HG03066 (cell line): ENCODE data around the gene MRPS23.

ENCODE experiments used
- ATAC-seq: cut with Tn5 transposase; IDR thresholded peaks from one replicate; pipeline ENCODE4 v1.9.1; 2021; ENCODE audit warnings: low read depth; ENCODE audit not compliant: unreplicated experiment

Gene MRPS23

DNA sequence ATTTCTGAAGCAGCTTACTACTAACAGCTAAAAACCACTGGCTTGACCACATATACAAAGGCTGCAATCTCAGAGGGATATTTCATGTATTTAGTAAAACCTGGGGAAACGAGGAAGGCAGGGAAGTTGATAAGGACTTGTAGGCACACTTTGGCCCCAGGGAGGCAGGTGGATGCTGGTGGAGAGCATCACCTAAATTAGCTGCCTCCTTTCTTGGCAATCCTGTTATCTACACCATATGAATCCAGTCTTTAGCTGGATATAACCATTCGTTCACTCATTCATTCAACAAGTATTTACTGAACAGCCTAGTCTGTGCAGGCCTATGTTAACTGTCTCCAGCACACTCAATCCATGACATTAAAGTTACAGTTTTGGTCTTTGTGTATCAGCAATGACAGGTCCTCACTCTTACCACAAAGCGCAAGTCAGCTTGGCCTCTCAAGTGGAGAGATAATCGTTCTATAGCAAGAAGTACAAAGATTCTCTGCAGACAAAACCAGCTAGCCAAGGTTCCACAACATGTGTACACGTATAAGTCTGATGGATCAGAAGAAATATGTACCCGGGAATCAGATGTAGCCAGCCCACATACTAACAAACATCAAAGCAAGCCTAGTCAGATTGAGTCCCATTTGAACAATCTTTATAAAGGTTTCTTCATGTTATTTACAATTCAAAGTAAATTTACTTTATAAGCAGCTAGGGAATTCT, 10.8 kb downstream of the MRPS23 start:
- no peak for ATAC-seq

- ATAC-seq: no peak
Observed at GRCh38 chr17:57838453-57838852, 11.4 kb downstream of the MRPS23 start.

GRCh38 chr17:57835333-57835900, 14.4 kb downstream of the MRPS23 start:
- no peak for ATAC-seq

GRCh38 chr17:57834146-57834741, 15.6 kb downstream of the MRPS23 start:
- ATAC-seq: no peak

DNA sequence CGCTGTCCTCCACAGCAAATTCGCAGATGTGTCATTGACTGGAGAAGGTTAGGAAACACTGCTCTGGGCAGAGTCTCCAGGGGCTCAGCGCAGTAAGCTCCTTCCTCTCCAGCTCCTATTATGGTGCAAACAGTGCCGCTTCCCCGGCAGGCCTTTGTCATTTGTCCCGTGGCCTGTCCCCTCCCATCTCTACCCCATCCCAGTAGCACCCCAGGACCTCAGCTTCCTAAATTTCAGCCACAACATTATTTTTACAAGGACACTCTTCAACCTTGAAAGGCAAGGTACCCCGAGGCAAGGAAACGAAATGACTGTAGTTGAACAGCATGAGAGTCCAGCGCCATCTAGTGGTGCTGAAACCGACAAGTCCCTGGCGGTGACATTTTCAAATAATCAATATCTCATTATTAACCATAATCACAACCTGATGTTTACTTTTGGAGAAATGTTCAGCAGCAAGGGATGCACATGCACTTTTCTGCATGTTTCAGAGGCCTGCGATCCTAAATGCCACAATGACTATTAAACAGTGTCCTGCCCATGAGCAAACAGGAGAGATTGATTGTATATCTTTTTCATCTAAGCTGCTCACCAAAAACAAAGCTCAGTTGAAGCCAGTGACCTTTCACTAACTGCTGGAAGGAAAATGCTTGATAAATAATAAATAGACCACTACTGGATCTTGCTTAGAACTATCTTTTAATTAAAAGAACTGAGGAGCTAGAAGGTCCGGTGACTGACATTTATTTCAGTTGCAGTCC, 16.5 kb downstream of the MRPS23 start:
- no peak for ATAC-seq

GRCh38 chr17:57832314-57833178, 17.3 kb downstream of the MRPS23 start:
- no peak for ATAC-seq

DNA sequence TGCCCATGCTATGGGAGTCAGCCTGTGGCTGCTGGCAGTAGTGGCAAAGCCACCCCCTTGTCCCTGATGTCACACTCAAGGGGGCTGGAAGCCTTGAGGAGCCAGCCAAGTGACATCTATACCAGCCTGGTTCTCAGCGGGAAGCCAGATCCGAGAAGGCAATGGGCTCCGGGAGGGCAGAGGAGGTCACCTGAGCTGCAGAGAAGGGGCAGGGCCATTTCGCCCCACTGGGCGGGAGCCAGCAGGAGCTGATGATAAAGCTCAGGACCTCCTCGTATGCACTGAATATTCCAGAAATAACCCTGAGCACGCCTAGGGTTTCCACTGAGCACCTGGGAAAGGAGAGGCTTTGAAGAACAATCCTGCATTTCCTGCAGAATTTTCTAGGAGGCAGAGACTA, 19.0 kb downstream of the MRPS23 start:
- ATAC-seq: no peak

DNA sequence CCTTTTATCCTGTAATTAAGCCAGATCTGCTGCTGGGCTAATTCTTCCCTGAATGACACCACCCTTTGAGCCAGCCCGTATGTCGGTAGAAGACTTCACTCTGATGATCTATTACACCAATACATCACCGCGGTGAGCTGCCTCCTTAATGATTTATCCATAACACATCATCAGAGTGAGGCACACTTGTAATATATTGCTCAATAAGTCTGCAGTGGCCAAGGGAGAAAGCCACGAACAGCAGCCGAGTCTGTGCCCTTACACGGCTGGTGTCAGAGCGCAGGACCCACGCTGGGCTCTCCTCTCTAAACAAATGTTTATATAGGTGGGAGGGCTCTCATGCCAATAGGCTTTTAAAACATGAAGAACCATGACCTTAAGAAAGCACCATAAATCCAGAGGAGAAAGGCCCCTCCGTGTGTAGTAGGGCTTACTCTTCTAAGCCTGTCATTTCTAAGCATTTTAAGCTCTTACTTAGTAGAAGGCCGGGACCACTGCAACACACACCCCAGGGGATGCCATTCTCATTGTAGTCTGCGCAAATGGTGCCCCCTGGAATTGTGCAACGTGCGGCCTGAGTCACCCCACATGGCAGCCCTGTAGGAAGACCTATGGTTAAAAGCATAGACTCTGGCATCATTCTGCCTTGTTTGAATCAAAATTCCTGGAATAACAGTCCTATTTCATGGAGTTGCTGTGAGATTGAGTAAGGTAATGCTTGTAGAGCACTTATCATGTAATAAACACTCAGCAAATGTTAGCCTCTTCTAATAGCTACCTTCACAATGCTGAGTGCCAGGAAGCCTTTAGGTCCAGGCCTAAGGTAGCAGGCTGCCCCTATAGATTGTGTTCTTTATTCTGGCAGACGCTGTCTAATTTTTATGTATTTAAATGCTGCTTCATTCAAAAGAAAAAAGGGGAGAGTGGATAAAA, 26.1 kb downstream of the MRPS23 start:
- no peak for ATAC-seq

GRCh38 chr17:57819867-57820266, 30.0 kb downstream of the MRPS23 start:
- ATAC-seq: no peak

DNA sequence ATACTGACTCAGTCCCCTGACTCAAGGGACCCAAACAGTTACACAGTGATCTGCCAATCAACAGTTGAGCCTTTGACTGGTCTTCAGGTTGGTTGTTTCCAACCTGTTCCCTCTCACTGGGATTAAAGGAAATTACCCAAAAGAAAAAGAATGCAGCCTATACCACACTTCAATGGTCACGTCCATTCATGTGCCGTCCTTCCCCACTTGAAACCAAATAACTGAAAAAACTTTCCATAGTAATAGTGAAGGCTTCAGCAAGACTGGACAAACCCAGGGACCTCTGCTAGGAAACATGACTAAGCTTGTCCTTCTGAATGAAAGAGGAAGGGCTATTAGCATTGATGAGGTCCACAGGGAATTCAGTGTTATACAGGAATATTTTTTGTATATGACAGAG, 30.6 kb downstream of the MRPS23 start:
- ATAC-seq: no peak

DNA sequence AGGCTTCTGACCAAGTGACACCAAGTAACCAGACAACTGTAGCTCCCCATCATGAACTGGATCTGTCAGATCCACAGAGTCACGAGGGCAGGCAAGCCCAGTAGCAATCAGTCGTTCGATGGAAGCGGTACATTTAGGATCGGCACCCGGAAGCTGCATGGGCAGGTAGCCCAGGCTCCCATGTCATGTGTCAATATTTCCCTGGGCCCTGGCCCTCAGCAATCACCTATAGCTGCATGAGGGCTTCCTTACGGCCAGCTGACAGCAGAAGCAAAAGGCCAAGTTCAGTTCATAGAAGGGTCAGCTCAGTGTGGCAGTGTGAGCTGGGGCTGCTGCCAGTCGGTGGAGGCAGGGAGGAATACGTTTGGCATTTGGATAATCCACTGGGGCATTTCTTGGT, 31.8 kb downstream of the MRPS23 start:
- no peak for ATAC-seq

DNA sequence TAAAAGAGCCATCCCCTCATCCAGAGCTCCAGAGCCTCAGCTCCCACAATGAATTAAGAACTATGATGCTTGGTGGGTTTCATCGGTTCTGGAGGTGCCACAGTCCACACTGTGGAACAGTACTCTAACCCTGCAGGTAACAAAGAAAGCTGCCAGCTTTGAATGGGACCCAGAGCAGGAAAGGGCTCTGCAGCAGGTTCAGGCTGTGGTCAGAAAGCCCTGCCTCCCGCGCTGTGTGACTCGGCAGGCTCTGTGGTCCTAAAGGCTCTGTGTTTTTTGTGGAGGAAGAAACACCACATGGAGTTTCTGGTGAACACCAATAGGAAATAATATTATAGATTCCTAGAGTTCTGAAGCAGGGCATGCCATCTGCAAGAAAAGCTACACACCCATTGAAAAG, 32.5 kb downstream of the MRPS23 start:
- no peak for ATAC-seq

GRCh38 chr17:57814421-57814820, 35.4 kb downstream of the MRPS23 start:
- ATAC-seq: no peak

GRCh38 chr17:57811638-57812280, 38.1 kb downstream of the MRPS23 start:
- ATAC-seq: no peak

DNA sequence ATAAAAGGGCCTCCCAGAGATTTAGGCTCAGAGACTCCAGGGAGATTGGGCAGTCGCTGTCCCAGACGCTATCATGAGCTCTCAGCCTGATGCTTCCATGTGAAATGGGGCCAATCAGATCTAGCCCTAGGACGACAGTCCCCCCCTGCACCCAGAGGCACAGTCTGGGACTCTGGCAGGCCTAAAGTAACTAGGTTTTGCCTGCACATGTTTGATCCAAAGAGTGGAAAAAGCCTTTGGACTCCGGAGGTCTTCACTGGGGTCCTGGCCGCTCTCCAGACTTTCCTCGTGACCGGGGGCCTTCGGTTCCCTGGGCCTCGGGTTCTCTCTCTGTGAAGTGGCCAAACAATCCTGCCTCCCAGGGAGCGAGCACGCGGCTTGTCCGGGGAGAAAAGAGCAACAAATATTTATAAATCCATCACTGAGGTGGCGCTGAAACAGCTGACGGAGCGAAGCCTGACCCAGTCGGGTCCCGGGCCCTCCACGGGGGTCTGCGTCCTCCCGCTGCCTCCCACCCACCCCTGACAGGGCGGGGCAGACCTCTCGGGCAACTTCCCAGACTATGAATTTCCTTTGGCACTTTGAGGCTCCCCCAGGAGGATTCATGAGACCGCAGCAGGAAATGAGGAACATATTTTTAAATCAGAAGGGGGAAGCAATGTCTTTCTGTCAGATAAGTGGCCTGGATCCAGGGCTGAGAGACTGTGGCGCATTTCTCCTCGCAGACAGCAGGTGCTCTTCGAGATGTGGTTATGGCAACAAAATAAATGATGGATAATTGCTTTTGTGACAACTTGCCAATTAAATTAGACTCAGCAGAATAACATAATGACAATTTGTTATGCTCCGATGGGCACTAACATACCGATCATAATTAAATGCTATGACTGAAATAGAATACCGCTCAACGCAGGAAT, 38.9 kb downstream of the MRPS23 start:
- no peak for ATAC-seq

DNA sequence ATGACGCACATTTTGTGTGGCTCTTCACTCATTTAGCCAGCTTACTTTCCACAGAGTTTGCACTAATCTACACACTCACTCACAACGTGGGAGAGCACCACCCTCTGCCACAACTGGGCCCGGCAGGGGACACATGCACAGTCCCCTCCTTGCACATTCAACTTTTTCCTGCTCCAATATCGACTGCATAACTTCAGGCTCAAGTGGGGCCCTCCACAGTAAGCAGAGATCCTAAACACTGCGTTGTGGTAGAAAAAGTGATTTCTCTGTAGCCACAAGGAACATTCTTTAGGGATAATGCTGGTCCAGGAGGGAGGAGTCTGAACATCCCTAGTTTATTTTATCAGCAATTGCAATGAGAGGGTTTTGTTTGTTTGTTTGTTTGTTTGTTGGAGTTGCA, 40.0 kb downstream of the MRPS23 start:
- ATAC-seq: no peak

- ATAC-seq: no peak
Observed at GRCh38 chr17:57808882-57809281, 41.0 kb downstream of the MRPS23 start.
